Kidney (tissue), 14 donors: ENCODE data around the gene KRT35. TPM values are rescaled to one million over a fixed set of nuclear protein-coding genes. Genes with fewer than 3 reads are reported as not detected.
A peak's percentile ranks its signal among the peaks of the same experiment; 100 is the strongest.

Experiments
- DNase-seq, 5 donors: peaks; one replicate each; pipeline ENCODE4 v3.0.0-alpha.2; 2013 to 2020
- FAIRE-seq: peaks from 2 replicates; lab custom pipeline; 2012; peaks lifted over from hg19 to GRCh38; lab: Jason Lieb, UNC
- H3K27ac ChIP-seq, 2 donors: one replicate each; pipeline ENCODE4 v1.7.0; 2013; ENCODE audit warnings: low read depth in 2 of 2, low read length in 2 of 2, inconsistent platforms in 1 of 2
- H3K27me3 ChIP-seq: one replicate; pipeline ENCODE4 v1.7.1; 2013; ENCODE audit warnings: low read length, inconsistent platforms; ENCODE audit not compliant: control insufficient read depth, insufficient read depth
- H3K36me3 ChIP-seq, 3 donors: one replicate each; pipeline versions ENCODE4 v1.7.0 to v1.7.1; 2013; ENCODE audit warnings: low read length in 3 of 3, control low read depth in 1 of 3, inconsistent platforms in 1 of 3; ENCODE audit not compliant: insufficient read depth in 3 of 3, control insufficient read depth in 2 of 3
- H3K4me1 ChIP-seq, 3 donors: one replicate each; pipeline versions ENCODE4 v1.7.0 to v1.7.1; 2013; ENCODE audit warnings: low read length in 3 of 3, inconsistent platforms in 1 of 3, low read depth in 1 of 3; ENCODE audit not compliant: control insufficient read depth in 2 of 3, insufficient read depth in 2 of 3
- H3K4me3 ChIP-seq, 3 donors: one replicate each; pipeline versions ENCODE4 v1.7.0 to v1.8.1; 2013; ENCODE audit warnings: low read length in 3 of 3, control low read depth in 1 of 3, inconsistent platforms in 1 of 3
- H3K9ac ChIP-seq, 3 donors: one replicate each; pipeline versions ENCODE4 v1.7.0 to v1.7.1; 2013; ENCODE audit warnings: low read length in 3 of 3, control low read depth in 1 of 3, inconsistent platforms in 1 of 3
- H3K9me3 ChIP-seq, 3 donors: one replicate each; pipeline versions ENCODE4 v1.7.0 to v1.7.1; 2013; ENCODE audit warnings: low read length in 3 of 3, control low read depth in 1 of 3, inconsistent platforms in 1 of 3; ENCODE audit not compliant: control insufficient read depth in 2 of 3, insufficient read depth in 1 of 3
- CTCF ChIP-seq: IDR thresholded peaks from 3 replicates; pipeline ENCODE4 v1.5.1; 2012; ENCODE audit warnings: mild to moderate bottlenecking, moderate library complexity, borderline replicate concordance; ENCODE audit not compliant: insufficient read depth; ENCODE audit errors: extremely low read depth
- intact Hi-C: fragments of 100-400 bp; cut with DNase I; formaldehyde crosslinking; loops from one replicate; pipeline ENCODE4 v1.11.1; 2022
- polyA plus RNA-seq: library from polyadenylated mRNA; stranded (reverse); fragments of 350-450 nt; fragmentation: Illumina TruSeq; extraction: RNeasy Lipid Tissue Mini Kit (QIAGEN cat#74804); gene quantifications from one replicate; pipeline ENCODE4 v1.2.3, GENCODE V29; 2014; ENCODE audit warnings: low read depth, low replicate concordance; ENCODE audit not compliant: insufficient read depth
- total RNA-seq: library from RNA; stranded (reverse); fragmentation: NEBNext Ultra II Directional; extraction: Animal tissue kit (Norgen Biotek cat#: 25700); gene quantifications from one replicate; pipeline ENCODE4 v1.2.1, GENCODE V29; 2021
- donor health status: control.
- donor health status: control.
- donor health status: control.
- donor health status: control.
- donor health status: control.
- donor health status: DM: yes; HTN: yes; CAD: no.
- donor health status: Normal renal cell carcinoma (clear cell type).

KRT35 gene
- total and polyA plus RNA-seq, 2 donors from 2014 or later = not detected

- FAIRE-seq (no peak), DNase-seq (no peak)
- TF ChIP-seq CTCF = no peak
- no peaks in the 10 kb centered on the region for H3K9me3 ChIP-seq
- no peak overlapping the region for H3K4me3 ChIP-seq
- intact Hi-C loops = no loop called here
- no peak overlapping the region for H3K27ac ChIP-seq
- no peaks in the 10 kb centered on the region for H3K4me1 ChIP-seq
- H3K27me3 ChIP-seq = no peaks in the 10 kb centered on the region
- H3K36me3 ChIP-seq = no peaks in the 10 kb centered on the region
- no peak overlapping the region for H3K9ac ChIP-seq
These were observed 2.6 kb upstream of the KRT35 start for GRCh38 chr17:41483531-41483930.

GRCh38 chr17:41480581-41480980, 370 bp downstream of the KRT35 start:
- no peak for DNase-seq
- no peak for FAIRE-seq
- peaks cover 0 to 3% (median 0%) of the 10 kb centered on the region in 3 donors for H3K4me1 ChIP-seq
- no peaks in the 10 kb centered on the region for H3K36me3 ChIP-seq
- H3K9me3 ChIP-seq = no peaks in the 10 kb centered on the region
- H3K27ac ChIP-seq = no peak overlapping the region
- no peak overlapping the region for H3K9ac ChIP-seq
- no peak for TF ChIP-seq CTCF
- intact Hi-C loops = no loop called here
- no peak overlapping the region for H3K4me3 ChIP-seq
- no peaks in the 10 kb centered on the region for H3K27me3 ChIP-seq

GRCh38 chr17:41480136-41480535, 815 bp downstream of the KRT35 start:
- intact Hi-C loops = no loop called here
- FAIRE-seq = no peak
- Histone ChIP-seq H3K9me3 (no peaks in the 10 kb centered on the region), H3K36me3 (no peaks in the 10 kb centered on the region), H3K9ac (no peak overlapping the region), H3K27me3 (no peaks in the 10 kb centered on the region), H3K27ac (no peak overlapping the region), H3K4me1 (peaks cover 0 to 3% (median 0%) of the 10 kb centered on the region in 3 donors), H3K4me3 (no peak overlapping the region)
- no peak for DNase-seq
- no peak for TF ChIP-seq CTCF

- no peaks in the 10 kb centered on the region for H3K9me3 ChIP-seq
- FAIRE-seq (no peak), DNase-seq (peak in 1 of 5 donors; percentile 86)
- no peaks in the 10 kb centered on the region for H3K27me3 ChIP-seq
- no peak for TF ChIP-seq CTCF
- H3K4me3 ChIP-seq = no peak overlapping the region
- H3K27ac ChIP-seq = no peak overlapping the region
- no peaks in the 10 kb centered on the region for H3K36me3 ChIP-seq
- H3K4me1 ChIP-seq = peaks cover 0 to 3% (median 0%) of the 10 kb centered on the region in 3 donors
- intact Hi-C loops = no loop called here
- H3K9ac ChIP-seq = no peak overlapping the region
These were observed 2.7 kb downstream of the KRT35 start for GRCh38 chr17:41478237-41478636.
